Inflammatory macrophage (primary cell): ENCODE results near the gene CDC45.

Experiments used
- DNase-seq, 2 donors: peaks; one replicate each; pipeline ENCODE4 v3.0.0-alpha.2; 2020 to 2022

CDC45 gene

GRCh38 chr22:19516378-19517170 is 36.9 kb downstream of the CDC45 start:
- DNase-seq = no peak

GRCh38 chr22:19517171-19517500 is 37.4 kb downstream of the CDC45 start:
- no peak for DNase-seq

- no peak for DNase-seq
These were observed 38.3 kb downstream of the CDC45 start for GRCh38 chr22:19517919-19518611.

GRCh38 chr22:19518635-19519034 is 38.9 kb downstream of the CDC45 start:
- DNase-seq = no peak

- no peak for DNase-seq
These were observed 39.6 kb downstream of the CDC45 start for GRCh38 chr22:19519041-19519926.

- DNase-seq = no peak
These were observed 40.3 kb downstream of the CDC45 start for GRCh38 chr22:19520007-19520406.

GRCh38 chr22:19520566-19521305 is 41.0 kb downstream of the CDC45 start:
- no peak for DNase-seq

- no peak for DNase-seq
These were observed 42.6 kb downstream of the CDC45 start for GRCh38 chr22:19522190-19522880.

GRCh38 chr22:19522881-19523239 is 43.1 kb downstream of the CDC45 start:
- DNase-seq = no peak

- DNase-seq = peak in 1 of 2 donors; percentile 1
These were observed 43.8 kb downstream of the CDC45 start for GRCh38 chr22:19523240-19524169.

GRCh38 chr22:19524170-19525115 is 44.7 kb downstream of the CDC45 start, which contains the start of gene CLDN5:
CLDN5 (minus strand) TSS chr22:19524410; CDS start chr22:19524255, 155 bp downstream.
- DNase-seq = no peak

GRCh38 chr22:19525116-19525660 is 45.5 kb downstream of the CDC45 start:
- DNase-seq = no peak

GRCh38 chr22:19525666-19526065 is 45.9 kb downstream of the CDC45 start:
- no peak for DNase-seq

- no peak for DNase-seq
These were observed 46.5 kb downstream of the CDC45 start for GRCh38 chr22:19526076-19526701.

- DNase-seq = no peak
These were observed 47.0 kb downstream of the CDC45 start for GRCh38 chr22:19526702-19527111.

- DNase-seq = no peak
These were observed 47.6 kb downstream of the CDC45 start for GRCh38 chr22:19527321-19527721.

GRCh38 chr22:19527861-19528417 is 48.2 kb downstream of the CDC45 start:
- DNase-seq = no peak

- DNase-seq = no peak
These were observed 50.1 kb downstream of the CDC45 start for GRCh38 chr22:19529811-19530210.
